GM19438 (cell line): Measurements from ENCODE around the gene RALGPS1.
A peak's percentile ranks its signal among the peaks of the same experiment; 100 is the strongest.

Experiments used
- ATAC-seq: cut with Tn5 transposase; IDR thresholded peaks from one replicate; pipeline ENCODE4 v1.9.1; 2021; ENCODE audit warnings: low read depth; ENCODE audit not compliant: unreplicated experiment

RALGPS1 gene

DNA sequence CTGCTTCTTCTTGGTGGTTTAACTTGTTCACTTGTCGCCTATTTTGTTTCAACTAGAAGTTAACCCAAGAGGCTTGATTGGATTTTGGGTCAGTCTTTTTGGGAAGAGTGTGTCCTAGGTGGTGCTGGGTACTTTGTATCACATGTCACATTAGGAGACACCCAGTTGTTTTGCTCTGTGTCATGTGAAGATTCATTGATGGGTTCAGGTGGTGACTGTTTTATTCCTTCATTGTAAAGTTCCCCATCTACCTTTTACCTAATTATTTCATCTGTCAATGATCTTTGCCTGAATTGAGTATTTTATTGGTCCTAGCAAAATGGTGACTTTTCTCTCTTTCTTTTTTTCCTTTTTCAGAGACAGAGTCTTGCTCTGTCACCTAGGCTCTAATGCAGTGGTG lies 69.2 kb downstream of the RALGPS1 start:
- no peak for ATAC-seq

DNA sequence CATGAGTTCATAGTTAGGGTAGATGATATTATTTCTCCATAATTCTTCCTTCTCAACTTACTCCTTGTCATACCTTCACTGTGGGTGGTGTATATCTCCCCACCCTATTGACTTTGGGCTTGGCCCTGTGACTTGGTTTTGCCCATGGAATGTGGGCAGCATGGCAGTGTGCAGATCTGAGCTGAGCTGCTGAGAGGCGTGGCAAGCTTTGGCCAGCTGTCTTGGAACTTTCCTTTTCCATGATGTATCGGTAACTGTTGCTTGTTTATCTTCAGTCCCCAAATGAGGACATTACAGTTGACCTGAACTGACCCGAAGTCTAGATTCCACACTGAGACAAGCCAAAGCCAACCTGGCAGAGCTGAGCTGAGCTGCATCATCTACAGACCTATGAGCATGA lies 70.4 kb downstream of the RALGPS1 start:
- ATAC-seq, result no peak

DNA sequence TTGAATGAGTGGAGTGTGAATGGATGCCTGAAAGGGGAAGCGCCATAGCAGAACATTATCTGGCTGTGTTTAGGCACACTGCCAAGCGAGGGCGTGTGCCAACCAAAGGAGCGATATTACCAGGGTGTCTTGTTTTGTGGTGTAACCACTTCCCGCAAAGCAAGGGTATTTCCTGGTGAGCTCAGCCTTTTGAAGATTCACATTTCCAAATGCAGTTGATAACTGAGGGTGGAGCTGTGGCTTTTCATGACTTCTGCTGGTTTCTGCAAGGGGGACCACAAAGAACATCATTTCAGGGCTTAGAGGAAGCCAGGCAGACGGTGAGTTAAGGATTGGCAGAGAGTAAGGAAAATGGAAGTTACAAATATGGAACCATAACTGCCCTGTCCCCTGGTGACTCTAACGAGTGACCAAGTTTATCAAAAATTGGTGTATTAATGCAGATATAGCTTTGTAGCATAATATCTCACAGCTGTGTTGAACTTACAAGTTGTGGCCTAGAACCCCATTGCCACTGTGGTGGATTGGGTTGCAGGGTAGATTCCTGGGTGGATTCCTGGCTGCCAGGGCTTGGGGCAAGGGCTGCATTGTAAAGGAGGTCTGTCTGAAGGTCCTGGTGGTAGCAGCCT lies 71.4 kb downstream of the RALGPS1 start:
- ATAC-seq, result no peak

DNA sequence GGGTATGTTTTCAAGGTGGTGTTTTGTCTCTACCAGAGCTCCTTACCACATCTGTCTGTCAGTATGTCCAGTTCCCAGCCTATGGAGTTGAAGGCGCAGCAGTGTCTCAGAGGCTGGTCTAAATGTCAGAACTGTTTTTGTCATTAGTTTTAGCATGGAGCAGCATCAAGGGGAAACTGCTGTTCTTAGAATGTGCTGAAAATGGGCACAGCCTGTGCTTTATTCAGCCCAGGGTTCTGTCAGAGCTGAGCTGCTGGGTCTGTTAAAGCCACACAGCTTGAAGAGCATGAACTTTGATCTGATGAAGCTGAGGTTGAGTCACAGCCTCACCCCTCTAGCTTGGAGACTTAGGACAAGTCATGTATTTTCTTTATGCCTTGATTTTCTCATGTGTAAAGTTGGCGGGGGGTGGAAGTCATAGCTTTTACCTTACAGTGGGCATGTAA lies 71.9 kb downstream of the RALGPS1 start:
- no peak for ATAC-seq

DNA sequence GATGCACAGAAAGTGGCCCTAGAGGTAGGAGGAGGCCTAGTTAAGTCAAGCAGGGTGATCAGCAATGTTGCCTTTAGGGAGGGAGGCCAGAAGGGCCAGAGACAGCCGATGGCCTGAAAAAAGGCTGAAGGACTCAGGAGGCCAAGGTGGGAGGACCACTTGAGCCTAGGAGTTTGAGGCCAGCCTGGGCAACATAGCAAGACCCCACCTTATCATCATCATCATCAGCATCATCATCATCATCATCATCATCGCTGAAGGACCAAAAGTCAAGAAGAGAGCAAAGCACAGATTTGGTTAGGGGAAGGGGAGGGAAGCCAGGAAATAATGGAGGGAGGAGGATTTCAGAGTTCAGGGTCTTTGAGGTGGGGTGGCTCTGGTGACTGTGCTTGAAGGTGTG lies 74.3 kb downstream of the RALGPS1 start:
- ATAC-seq, result no peak

DNA sequence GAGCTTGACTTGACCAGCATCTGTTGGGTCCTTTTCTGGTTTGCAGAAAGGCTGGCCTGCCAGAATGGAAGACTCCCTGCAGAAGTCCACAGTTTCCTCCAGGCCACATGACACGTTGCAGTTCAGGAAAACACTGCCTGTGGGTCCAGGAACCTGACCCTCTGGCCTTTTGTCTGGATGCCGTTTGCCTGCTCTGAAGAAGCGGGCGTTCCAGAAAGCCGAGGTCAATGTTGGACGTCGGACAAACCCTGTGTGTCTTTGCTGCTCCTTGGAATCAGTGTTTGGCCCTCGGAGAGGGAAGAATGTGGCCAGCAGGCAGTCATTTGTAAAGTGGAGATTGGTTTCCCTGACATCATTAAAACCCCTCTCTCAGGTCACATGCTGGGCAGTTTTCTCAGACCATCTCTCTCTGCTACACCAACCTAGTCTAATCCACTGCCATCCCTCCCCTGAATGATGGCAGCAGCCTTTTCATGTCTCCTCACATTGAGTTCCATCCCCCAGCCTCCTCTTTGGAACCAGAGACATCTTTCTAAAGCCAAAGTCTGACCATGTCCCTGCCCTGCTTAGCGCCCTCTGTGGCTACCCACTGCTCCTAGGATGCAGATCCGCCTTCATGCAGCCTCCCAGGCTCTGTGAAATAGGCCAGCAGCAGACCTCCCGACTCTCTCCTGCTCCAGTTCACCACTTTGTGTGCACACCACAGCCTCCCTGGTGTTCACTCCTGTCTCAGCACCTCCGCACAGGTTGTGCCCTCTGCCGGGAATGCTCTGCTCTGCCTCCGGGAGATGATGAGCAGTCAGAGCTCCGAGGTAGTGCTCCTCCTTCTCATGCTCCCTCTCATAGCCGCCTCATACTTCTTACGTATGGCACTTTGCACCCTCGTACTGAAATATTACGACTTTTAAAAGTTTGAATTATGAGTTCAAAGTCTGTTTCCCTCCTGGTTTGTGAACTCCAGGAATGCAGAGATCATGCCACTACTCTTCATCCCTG lies 75.6 kb downstream of the RALGPS1 start:
- ATAC-seq, result no peak

DNA sequence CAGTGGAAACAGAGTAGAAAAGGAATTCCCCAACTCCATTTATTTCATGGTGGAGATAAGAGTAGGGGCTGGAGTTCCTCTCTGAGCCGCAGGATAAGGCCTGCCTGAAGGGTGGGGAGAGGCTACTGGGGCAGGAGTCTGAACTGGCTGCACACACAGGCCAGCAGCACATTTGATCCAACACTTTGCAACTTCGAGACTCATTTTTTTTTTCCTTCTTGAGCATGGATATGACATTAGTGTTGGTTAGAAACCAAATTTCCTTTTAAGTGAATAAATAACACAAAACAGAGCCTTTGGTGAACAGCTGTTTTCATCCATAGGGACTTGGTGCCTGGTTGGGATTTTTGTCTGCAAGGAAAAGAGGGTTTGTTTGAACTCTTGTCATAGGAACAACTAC lies 76.6 kb downstream of the RALGPS1 start:
- ATAC-seq, result no peak

DNA sequence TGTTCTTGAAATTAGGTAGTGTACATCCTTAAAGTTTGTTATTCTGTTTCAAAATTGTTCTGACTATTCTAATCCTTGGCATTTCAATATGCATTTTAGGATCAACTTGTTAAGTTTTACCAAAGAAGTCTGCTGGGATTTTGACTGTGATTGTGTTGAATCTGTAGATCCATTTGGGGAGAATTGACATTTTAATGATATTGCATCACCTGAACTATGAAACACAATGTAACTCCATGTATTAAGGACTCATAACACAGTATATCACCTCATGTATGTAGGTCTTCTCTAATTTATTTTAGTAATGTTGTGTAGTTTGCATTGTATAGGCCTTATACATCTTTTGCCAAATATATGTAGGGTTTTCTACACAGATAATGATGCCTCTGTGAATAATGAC lies 77.8 kb downstream of the RALGPS1 start:
- no peak for ATAC-seq

DNA sequence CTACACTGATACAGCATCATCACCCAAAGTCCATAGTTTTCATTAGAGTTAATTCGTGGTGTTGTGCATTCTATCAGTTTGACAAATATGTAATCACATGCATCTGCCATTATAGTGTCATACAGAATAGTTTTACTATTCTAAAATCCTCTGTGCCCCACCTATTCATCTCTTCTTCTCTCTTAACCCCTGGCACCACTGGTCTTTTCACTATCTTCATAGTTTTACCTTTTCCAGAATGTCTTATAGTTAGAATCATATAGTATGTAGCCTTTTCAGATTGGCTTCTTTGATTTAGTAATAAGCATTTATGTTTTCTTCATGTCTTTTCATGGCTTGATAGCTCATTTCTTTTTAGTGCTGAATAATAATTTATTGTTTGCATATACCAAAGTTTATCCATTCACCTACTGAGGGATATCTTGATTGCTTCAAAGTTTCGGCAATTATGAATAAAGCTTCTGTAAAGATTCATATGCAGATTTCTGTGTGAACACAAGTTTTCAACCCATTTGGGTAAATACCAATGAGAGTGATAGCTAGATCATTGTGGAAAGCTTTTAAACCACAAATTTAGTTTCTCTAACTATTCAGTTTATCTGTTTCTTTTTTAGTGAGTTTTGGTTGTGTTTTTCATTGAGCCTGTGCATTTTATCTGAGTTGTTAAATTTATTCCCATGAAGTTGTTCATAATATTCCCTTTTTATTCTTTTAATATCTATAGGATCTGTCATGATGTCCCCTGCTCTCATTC lies 84.9 kb downstream of the RALGPS1 start:
- ATAC-seq, result no peak

DNA sequence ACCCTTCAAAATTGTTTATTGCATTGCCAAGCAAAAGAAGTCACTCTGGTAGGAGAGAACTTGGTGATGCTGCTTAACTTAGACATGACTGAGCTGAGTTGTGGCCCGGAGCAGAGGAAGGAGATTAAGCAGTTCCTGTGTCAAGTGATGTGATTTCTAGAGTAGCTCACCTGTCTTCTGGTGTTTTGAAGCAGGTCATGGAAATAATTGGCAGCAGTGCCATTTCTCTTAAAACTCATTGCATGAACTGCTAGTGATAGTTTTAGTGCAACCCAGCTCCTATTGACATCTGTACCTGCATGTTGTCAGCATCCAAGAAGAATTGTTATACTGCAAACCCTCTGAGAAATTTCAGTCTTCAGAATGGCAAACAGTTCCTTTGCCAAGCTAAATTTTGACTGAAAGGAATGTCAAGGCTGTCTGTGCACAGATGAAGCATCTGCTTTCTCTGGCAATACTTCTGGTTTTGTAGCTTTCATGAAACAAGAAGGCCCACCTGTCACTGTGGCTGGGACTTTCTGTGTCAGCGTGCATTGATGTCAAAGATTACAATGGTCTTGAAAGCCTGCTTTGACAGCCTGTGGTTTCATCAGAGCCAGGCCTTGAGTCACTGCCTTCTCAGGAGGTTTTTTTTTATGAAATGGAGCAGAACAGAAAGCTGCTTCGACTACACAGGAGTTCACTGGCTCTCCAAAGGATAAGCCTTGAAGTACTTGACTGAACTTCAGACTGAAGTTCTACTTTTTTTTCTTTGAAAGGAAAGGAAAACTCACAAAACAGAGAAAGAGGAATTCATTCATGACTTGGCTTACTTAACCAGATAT lies 90.6 kb downstream of the RALGPS1 start:
- ATAC-seq, result peak; percentile 92

DNA sequence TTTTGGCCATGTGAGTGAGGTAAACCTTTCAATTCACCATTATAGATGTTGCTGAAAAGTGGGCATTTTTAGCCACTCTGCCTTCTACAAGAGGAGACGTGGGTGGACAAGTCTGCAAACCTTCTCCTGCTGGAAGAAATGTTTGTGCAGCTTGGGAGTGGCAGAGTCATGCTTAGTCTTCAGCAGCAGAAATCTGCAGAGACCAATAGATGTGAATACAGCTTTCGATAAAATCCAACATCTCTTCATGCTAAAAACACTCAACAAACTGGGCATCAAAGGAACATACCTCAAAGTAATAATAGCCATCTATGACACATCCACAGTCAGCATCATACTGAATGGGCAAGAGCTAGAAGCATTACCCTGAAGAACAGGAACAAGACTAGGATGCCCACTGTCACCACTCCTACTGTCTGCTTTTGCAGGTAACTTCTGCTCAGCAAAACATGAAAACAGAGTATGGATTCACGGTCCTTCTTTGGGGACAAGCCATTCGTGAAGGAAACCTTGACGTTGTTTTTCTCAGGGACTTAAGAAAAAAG lies 91.3 kb downstream of the RALGPS1 start:
- ATAC-seq, result peak; percentile 20

DNA sequence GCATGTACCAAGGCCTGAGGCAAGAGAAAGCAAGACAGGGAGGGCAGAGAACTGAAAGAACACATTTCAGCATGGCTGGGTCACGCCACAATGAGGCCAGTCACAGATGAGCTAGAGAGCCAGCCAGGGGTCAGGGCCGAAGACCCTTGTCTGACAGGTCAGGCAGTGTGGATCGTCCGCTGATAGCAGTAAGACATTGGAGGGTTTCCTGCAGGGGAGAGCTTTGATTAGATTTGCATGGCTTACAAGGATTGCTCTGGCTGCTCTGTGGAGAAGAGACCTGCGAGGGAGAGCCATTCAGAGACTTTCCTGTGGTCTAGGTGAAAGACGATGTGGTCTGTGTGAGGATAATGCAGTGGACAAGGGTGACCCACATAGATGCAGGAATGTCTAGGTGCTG lies 93.1 kb downstream of the RALGPS1 start:
- ATAC-seq, result no peak

DNA sequence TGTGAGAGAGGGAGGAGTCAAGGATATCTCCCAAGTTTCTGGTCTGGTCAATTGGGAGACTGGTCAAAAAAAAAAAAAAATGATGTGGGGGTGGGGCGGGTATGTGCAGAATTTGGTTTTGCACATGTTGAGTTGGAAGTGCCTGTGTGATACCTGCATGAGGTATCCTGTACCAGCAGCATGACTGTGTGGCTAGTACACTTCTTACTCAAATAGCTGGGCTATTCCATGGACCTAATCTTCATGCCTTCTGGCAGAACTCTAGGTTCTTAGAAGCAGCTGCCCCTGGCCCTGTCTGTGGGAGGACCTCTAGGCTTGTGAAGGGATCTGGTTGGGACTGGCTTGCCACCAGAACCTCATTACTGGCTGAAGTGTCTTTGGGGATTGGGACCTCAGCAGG lies 93.5 kb downstream of the RALGPS1 start:
- no peak for ATAC-seq

DNA sequence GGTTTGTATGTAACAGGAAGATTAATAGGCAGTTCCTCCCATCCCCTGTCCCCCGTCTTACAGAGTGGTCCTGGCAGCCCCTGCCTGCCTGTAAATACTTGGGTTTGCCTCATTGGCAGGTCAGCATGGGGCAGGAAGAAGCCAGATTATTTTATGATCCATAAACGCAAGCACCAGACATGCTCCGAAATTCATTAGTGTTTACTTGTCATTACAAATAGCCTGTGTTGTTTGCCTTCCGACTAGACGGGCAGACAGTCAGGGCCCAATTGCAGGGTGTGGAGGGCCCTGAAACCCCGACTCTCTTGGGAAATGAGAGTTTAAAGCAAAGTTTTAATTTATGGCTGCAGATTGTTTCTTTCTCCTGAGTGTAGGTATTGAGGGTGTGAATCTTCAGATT lies 97.2 kb downstream of the RALGPS1 start:
- no peak for ATAC-seq

DNA sequence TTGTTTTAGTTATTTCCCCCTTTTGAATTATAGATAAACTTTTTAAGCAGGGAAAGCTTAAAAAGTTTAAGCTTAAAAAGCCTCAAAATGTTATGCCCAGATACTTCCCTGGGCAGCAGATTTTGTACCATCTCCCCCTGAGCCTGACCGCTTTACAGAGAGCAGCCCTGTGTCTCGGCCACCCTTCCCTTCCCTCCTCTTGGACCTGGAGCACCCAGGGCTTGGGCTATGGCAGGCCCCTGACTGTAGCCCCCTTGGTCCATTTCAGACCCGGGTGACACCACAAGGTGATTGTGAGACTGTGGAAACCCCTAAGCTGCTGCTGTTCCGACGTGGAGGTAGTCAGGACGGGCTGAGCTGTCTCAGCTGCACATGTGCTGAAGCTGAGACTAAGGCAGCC lies 97.7 kb downstream of the RALGPS1 start:
- no peak for ATAC-seq

DNA sequence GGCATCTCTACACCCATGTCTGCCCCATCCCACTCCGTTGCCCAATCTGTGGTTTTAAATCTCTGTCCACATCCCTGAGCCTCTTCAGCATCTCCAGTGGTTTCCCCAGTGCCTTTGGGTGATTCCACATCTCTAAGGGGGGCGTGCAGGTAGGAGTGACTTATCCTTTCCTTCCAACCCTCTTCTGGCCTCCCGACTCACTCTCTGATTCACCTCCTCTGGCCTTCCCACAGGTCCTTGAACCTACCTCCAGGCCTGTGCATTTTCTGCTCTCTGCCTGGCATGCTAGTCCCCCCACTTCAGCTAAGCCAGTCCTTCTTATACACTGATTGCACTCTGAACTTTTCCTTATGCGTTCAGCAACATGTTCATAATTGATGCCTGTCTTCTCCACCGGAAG lies 99.0 kb downstream of the RALGPS1 start:
- no peak for ATAC-seq

DNA sequence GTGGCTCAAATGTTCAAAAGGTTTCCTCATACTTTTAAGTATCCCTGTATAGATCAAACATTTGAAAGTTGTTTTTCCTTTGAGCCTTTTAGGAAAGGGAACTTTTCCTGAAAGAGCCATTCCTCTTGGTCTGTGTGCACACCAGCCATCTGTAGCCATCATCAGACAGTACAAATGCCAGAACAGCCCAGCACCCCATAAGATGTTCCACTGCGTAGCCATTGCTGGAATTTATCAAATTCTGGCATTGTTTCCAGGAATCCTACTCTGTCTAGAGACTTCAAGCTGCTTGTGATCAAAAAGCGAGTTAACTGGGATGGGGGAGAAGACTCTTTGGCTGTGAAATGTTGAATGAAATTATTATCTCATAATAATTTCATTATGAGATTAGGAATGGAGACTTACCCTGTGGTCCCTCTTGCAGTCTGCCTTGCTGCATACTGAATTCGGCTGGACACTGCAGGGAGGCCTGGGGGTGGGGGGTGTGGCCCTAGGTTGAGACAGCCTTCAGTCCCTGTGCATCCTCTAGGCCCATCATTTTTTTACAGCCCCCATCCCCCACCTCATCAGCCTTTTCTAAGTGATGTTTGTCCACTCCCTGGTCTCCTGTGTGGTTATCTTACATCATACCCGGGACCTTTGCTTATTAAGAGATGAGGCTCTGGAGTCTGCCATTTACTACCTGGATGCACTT lies 99.8 kb downstream of the RALGPS1 start:
- no peak for ATAC-seq

DNA sequence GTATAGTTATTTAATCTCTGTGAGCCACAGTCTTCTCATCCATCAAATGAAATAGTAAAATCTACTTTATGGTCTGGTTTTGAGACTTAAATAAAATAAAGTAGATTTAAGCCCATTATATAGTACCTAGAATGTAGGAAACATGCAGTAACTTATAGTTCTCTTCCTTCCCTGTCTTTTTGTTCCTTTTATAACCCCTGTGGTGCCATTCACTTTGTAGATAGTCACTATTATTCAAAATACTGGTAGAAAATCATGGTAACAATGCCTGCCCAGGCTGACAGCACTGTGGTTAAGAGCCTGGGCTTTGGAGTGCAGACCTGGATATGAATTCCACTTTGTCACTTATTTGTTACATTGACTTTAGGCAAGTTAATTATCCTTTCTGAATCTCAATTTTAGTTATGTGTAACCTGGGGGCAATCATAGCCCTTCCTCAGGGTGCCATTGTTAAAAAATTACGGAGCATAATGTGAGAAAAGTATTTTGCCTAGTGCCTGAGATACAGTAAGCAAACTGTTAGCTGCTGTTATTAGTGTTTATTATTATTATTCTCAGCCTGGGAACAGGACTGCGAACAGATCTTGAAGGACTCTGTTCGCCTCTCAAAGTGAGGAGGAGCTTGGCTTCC lies 100.4 kb downstream of the RALGPS1 start:
- ATAC-seq, result no peak

DNA sequence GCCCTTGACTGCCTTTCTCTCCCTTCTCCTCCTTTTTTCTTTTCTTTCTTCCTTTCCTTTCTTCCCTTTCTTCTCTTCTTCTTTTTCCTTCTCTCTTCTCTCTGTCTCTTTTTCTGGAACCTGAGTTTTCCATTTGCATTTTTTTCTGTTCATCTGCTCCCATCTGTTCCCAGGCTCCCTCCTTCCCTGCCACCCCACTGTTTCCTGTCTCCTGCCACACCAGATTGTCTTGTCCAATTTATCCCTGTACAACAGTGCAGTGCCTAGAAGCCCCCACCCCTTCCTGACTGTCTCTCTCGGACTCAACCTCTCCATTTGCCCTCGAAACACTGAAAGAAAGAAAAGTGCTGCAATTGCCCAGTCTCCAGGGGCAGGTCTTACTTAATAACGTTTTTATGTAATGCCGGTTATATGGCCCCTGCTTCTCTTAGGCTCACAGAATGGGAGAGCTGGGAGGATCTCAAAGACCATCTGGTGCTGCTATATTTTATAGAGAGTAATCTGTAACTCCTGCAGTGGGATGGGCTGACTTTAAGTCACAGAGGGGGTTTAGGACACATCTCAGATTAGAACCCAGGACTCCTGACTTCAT lies 101.4 kb downstream of the RALGPS1 start:
- ATAC-seq, result no peak
